ENCODE data around the gene NPTX2.

- TF ChIP-seq CTCF (IDR thresholded peaks at IDR 0.05), result no peak
- TF ChIP-seq POLR2A (IDR thresholded peaks at IDR 0.05), result no peak
Measured at GRCh38 chr7:98656899-98657298, 39.8 kb downstream of the NPTX2 start.

Data from right lobe of liver (tissue), 4 donors.